Erythroblast (primary cell): Measurements from ENCODE around the gene ZNF618.

Experiments
- GATA1 ChIP-seq: IDR thresholded peaks from 2 replicates; pipeline ENCODE4 v1.6.1; 2011; ENCODE audit warnings: low read depth, mild to moderate bottlenecking, control low read depth, low read length, moderate library complexity
- POLR2A ChIP-seq: IDR thresholded peaks from 2 replicates; pipeline ENCODE4 v1.6.1; 2011; ENCODE audit warnings: mild to moderate bottlenecking, low read length

GRCh38 chr9:113886466-113886865, 10.4 kb downstream of the ZNF618 start:
- TF ChIP-seq POLR2A, result no peak
- no peak for TF ChIP-seq GATA1
